Small intestine (tissue), 16 donors: ENCODE measurements around the gene CACNB1. TPM values are rescaled to one million over a fixed set of nuclear protein-coding genes. Genes with fewer than 3 reads are reported as not detected.
A peak's percentile ranks its signal among the peaks of the same experiment; 100 is the strongest.

Experiments used
- DNase-seq, 2 donors: peaks; one replicate each; pipeline versions ENCODE4 v3.0.0 to v3.0.0-alpha.2; 2013
- FAIRE-seq: peaks from 2 replicates; lab custom pipeline; 2012; peaks lifted over from hg19 to GRCh38; lab: Jason Lieb, UNC
- H3K27ac ChIP-seq, 3 donors: one replicate each; pipeline ENCODE4 v1.5.1; 2013; ENCODE audit warnings: low read length in 2 of 3, mild to moderate bottlenecking in 2 of 3, control low read depth in 1 of 3, inconsistent platforms in 1 of 3, low read depth in 1 of 3, moderate library complexity in 1 of 3
- H3K27me3 ChIP-seq, 3 donors: one replicate each; pipeline ENCODE4 v1.6.1; 2013; ENCODE audit warnings: low read length in 3 of 3, inconsistent platforms in 1 of 3; ENCODE audit not compliant: control insufficient read depth in 3 of 3, insufficient read depth in 3 of 3
- H3K36me3 ChIP-seq, 3 donors: one replicate each; pipeline ENCODE4 v1.6.1; 2013; ENCODE audit warnings: low read length in 3 of 3, inconsistent platforms in 1 of 3, low read depth in 1 of 3, mild to moderate bottlenecking in 1 of 3, moderate library complexity in 1 of 3; ENCODE audit not compliant: control insufficient read depth in 3 of 3, insufficient read depth in 2 of 3
- H3K4me1 ChIP-seq, 3 donors: one replicate each; pipeline ENCODE4 v1.6.1; 2013; ENCODE audit warnings: low read length in 2 of 3, inconsistent platforms in 1 of 3, low read depth in 1 of 3, mild to moderate bottlenecking in 1 of 3, moderate library complexity in 1 of 3; ENCODE audit not compliant: control insufficient read depth in 3 of 3, insufficient read depth in 2 of 3
- H3K4me3 ChIP-seq, 3 donors: one replicate each; pipeline ENCODE4 v1.5.1; 2013; ENCODE audit warnings: low read length in 3 of 3, control low read depth in 1 of 3, inconsistent platforms in 1 of 3, low read depth in 1 of 3, mild to moderate bottlenecking in 1 of 3, moderate library complexity in 1 of 3
- H3K9me3 ChIP-seq, 2 donors: one replicate each; pipeline ENCODE4 v1.6.1; 2013; ENCODE audit warnings: low read depth in 1 of 2, low read length in 1 of 2; ENCODE audit not compliant: control insufficient read depth in 2 of 2, insufficient read depth in 1 of 2
- WGBS, 3 donors: extraction: QIAGEN DNeasy Blood & Tissue Kit; methylation state at CpG; one replicate each; pipeline ENCODE4 v1.1.7; 2013; 5-methylcytosine and 5-hydroxymethylcytosine counted together
- long read RNA-seq, 10 donors: transcript quantifications; one replicate each; lab custom pipeline, GENCODE V29; 2026
- polyA plus RNA-seq, 4 donors: library from polyadenylated mRNA; stranded (reverse) in 3 of 4; unstranded in 1 of 4; fragments of 200-250 nt in 3 of 4; fragments of 120-200 nt in 1 of 4; gene quantifications; one replicate each; pipeline versions ENCODE4 v1.2.1 to v1.2.3, GENCODE V29; 2013
- donor health status: healthy with polysubstance abuse.
- donor health status: control.
- donor health status: control.
- donor health status: Bipolar disorder and iron deficiency.
- donor health status: healthy.

Gene CACNB1
- polyA plus RNA-seq: 1 to 10 TPM in 2 of 4 donors, under 1 TPM in 2; 0.45 to 3.7 (median 1.5) TPM
- long read RNA-seq, donor 1: 0 reads
- long read RNA-seq, donor 2, partial matches to known transcripts: 0 of 1 reads
- long read RNA-seq, donor 2, other reads (novel, unspliced or antisense): 0 of 1 reads
- long read RNA-seq, donor 3, partial matches to known transcripts: 0 of 1 reads
- long read RNA-seq, donor 3, other reads (novel, unspliced or antisense): 0 of 1 reads
- long read RNA-seq, donor 4: 0 reads
- long read RNA-seq, donor 5: 0 reads
- long read RNA-seq, donor 6, partial matches to known transcripts: 2,494 of 3,913 reads
- long read RNA-seq, donor 6, other reads (novel, unspliced or antisense): 1,419 of 3,913 reads
- long read RNA-seq, donor 7, partial matches to known transcripts: 0 of 2 reads
- long read RNA-seq, donor 7, other reads (novel, unspliced or antisense): 0 of 2 reads
- long read RNA-seq, donor 8, partial matches to known transcripts: 372 of 563 reads
- long read RNA-seq, donor 8, other reads (novel, unspliced or antisense): 190 of 563 reads
- long read RNA-seq, donor 9, partial matches to known transcripts: 733 of 1,105 reads
- long read RNA-seq, donor 9, other reads (novel, unspliced or antisense): 372 of 1,105 reads
- long read RNA-seq, donor 10, partial matches to known transcripts: 980 of 980 reads
- long read RNA-seq, donor 10, other reads (novel, unspliced or antisense): 0 of 980 reads

DNA sequence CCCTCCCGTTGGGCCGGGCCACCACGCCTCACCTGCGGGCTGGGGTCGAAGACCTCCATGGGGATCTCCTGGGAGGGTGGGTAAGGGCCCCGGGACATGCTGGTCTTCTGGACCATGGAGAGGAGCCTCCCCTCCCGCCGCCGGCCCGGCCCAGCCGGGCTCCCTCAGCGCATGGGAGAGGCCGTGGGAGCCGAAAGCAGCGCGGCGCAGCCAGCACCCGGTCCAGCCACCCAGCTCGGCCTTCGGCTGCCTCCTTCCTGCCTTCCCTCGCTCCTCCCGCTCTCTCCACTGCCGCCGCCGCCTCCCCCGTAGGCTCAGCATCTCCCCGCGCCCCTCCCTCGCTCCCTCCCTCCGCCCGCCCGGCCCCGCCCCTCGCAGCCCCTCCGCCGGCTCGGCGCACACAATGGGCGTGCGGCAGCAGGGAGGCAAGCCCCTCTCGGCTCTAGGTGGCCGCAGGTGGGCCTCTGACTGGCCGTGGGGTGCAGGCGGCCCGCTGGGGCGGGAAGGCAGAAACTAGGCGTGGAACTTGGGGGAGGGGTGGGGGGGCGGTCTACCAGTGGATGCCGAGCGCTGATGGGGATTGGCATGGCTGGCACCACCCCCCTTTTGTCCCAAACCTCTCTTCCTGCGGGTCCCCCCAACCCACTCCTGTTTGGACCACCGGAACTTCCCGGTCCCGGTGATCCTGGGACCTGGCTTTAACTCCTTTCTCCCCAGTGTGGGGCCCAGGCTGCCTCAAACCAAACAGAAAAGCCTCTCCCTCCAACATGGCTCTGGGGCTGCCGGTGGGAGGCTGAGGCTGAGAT, at the start of gene CACNB1:
TSS of gene CACNB1 (minus strand) at position 290 of the 806 bp plus-strand sequence. CDS start at position 116, 174 bp downstream.
- WGBS, 3 donors: 1 to 2% (median 1%) methylated on average over 26 to 55 of the region's 55 CpGs
- no peak for FAIRE-seq

DNA sequence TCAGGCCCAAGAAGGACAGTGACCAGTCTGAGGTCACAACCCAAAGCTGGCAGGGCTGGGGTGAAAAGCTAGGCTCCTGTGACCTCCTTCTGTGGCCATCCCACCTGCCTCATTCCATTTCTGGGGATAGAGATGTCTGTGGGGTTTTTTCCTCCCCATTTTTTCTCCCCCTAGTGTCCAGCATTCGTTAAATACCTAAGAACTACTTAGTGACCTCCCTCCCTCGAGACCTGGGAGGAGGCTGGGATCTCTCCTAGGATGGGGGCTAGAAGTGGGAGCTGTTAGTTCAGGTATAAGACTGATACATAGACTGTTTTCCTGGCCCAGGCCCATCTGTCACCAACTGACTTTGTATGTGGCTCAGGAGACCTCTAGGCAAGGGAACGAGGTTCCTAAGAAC, 48.8 kb upstream of the CACNB1 start:
- FAIRE-seq (no peak), DNase-seq (no peak)
- Histone ChIP-seq H3K27me3 (peaks cover 0 to 3% (median 0%) of the 10 kb centered on the region in 3 donors), H3K4me1 (peaks cover 0 to 3% (median 0%) of the 10 kb centered on the region in 3 donors), H3K9me3 (no peaks in the 10 kb centered on the region), H3K36me3 (peaks cover 0 to 1% (median 0%) of the 10 kb centered on the region in 3 donors), H3K4me3 (no peak overlapping the region), H3K27ac (no peak overlapping the region)
- WGBS, 3 donors: 25 to 55% (median 42%) methylated on average over 3 of the region's 3 CpGs

More for the DNA sequence above, at the start of gene CACNB1:
- Histone ChIP-seq H3K4me1 (peaks cover 0 to 29% (median 8%) of the 10 kb centered on the region in 3 donors), H3K27me3 (peaks cover 0 to 21% (median 0%) of the 10 kb centered on the region in 3 donors), H3K9me3 (no peaks in the 10 kb centered on the region), H3K4me3 (peak within 1 kb of the TSS; percentile 55 to 69 (median 66)), H3K27ac (peak within 1 kb of the TSS in 2 of 3 donors; percentile 48 to 87), H3K36me3 (peaks cover 2 to 22% (median 4%) of the 10 kb centered on the region in 3 donors)
- DNase-seq: peak; percentile 41 to 76

GRCh38 chr17:39244600-39245570, 47.4 kb upstream of the CACNB1 start:
- Histone ChIP-seq H3K27me3 (peaks cover 0 to 4% (median under 1%) of the 10 kb centered on the region in 3 donors), H3K27ac (no peak overlapping the region), H3K4me1 (peaks cover 0 to 4% (median 0%) of the 10 kb centered on the region in 3 donors), H3K36me3 (no peaks in the 10 kb centered on the region), H3K4me3 (no peak overlapping the region), H3K9me3 (no peaks in the 10 kb centered on the region)
- FAIRE-seq: no peak
- 39 to 44% (median 42%) methylated on average over 6 of the region's 6 CpGs for WGBS, 3 donors
- peak; percentile 86 to 91 for DNase-seq

GRCh38 chr17:39244016-39244599, 46.6 kb upstream of the CACNB1 start:
- peaks cover 0 to 6% (median 4%) of the 10 kb centered on the region in 3 donors for H3K27me3 ChIP-seq
- DNase-seq: no peak
- 46 to 60% (median 58%) methylated on average over 11 of the region's 11 CpGs for WGBS, 3 donors
- no peak overlapping the region for H3K4me3 ChIP-seq
- no peaks in the 10 kb centered on the region for H3K9me3 ChIP-seq
- no peak for FAIRE-seq
- no peak overlapping the region for H3K27ac ChIP-seq
- H3K4me1 ChIP-seq: peaks cover 0 to 6% (median 0%) of the 10 kb centered on the region in 3 donors
- H3K36me3 ChIP-seq: no peaks in the 10 kb centered on the region

GRCh38 chr17:39243155-39243554, 45.7 kb upstream of the CACNB1 start:
- no peak overlapping the region for H3K27ac ChIP-seq
- H3K4me1 ChIP-seq: peaks cover 0 to 6% (median 0%) of the 10 kb centered on the region in 3 donors
- H3K4me3 ChIP-seq: no peak overlapping the region
- no peaks in the 10 kb centered on the region for H3K36me3 ChIP-seq
- no peaks in the 10 kb centered on the region for H3K9me3 ChIP-seq
- FAIRE-seq (no peak), DNase-seq (no peak)
- 52 to 80% (median 71%) methylated on average over 8 of the region's 8 CpGs for WGBS, 3 donors
- H3K27me3 ChIP-seq: peaks cover 0 to 6% (median 4%) of the 10 kb centered on the region in 3 donors

- no peak overlapping the region for H3K27ac ChIP-seq
- H3K36me3 ChIP-seq: no peaks in the 10 kb centered on the region
- DNase-seq (no peak), FAIRE-seq (no peak)
- H3K9me3 ChIP-seq: no peaks in the 10 kb centered on the region
- 86 to 88% (median 88%) methylated on average over 5 of the region's 5 CpGs for WGBS, 3 donors
- H3K4me1 ChIP-seq: peaks cover 0 to 7% (median 0%) of the 10 kb centered on the region in 3 donors
- peaks cover 0 to 6% (median 4%) of the 10 kb centered on the region in 3 donors for H3K27me3 ChIP-seq
- H3K4me3 ChIP-seq: no peak overlapping the region
Measured at GRCh38 chr17:39240631-39241030, 43.2 kb upstream of the CACNB1 start.
